Thyroid gland (tissue), 4 donors: Measurements from ENCODE around the gene TDRD9.

Experiments
- CTCF ChIP-seq, 6 experiments: fragments of 200-600 bp in 3 of 6; fragments of 450-650 bp in 3 of 6; sonication (generic) in 3 of 6; IDR thresholded peaks; one replicate each; pipeline ENCODE4 v1.5.1; 2016 to 2019; ENCODE audit warnings: antibody characterized with exemption in 6 of 6, mild to moderate bottlenecking in 2 of 6, inconsistent platforms in 1 of 6, moderate library complexity in 1 of 6
- POLR2A ChIP-seq, 2 donors: fragments of 450-650 bp; IDR thresholded peaks; one replicate each; pipeline ENCODE4 v1.6.1; 2017; ENCODE audit warnings: antibody characterized with exemption in 2 of 2, mild to moderate bottlenecking in 2 of 2, moderate library complexity in 1 of 2

GRCh38 chr14:103882503-103883262 is 45.6 kb upstream of the TDRD9 start:
- TF ChIP-seq CTCF (IDR thresholded peaks at IDR 0.05), result no peak
- no peak for TF ChIP-seq POLR2A (IDR thresholded peaks at IDR 0.05)
